OCI-M2 (cell line): ENCODE results near the gene VPS16.
"Not testable (repeated sequence)": the region's sequence is repeated elsewhere in the genome, so short reads cannot be mapped to it uniquely, and the experiment has no call there.

ENCODE experiments used
- DNase-seq: peaks from one replicate; lab custom pipeline; 2025; ENCODE audit not compliant: unreplicated experiment; lab: John Stamatoyannopoulos, UW

Gene VPS16

DNA sequence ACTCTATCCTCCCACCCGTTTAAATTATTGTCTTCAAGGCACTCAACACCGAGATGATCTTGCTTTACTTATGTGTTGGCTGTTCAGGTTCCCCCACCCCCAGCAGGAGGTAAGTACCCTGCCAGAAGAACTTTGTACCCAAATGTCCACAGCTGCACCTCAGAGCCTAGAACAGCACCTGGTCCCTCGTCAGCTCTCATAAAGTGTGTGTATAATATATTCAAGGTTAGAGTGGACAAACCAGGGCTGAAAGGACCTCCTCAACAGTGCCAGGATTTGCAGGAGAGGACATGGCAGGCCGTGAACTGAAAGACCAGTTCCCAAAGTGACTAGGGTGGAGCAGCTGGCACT is 34.2 kb upstream of the VPS16 start:
- DNase-seq, result no peak

DNA sequence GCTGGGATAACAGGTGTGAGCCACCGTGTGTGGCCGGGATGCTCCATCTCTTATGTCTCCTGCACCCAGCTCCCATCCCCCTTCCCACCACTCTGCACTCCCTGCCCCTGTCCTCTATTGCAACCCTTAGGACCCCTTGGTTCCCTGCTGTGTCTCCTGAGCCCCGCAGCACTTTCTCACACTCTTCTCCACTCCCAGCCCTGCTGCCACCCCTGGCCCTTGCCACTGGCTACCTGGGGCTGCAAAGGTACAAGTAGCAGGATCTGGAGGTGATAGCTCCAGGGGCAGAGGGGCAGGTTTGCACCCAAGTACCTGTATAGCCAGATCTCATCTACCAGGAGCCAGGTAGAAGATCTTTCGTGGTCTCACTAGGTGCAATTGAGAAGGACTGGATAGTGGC is 33.5 kb upstream of the VPS16 start:
- no peak for DNase-seq

DNA sequence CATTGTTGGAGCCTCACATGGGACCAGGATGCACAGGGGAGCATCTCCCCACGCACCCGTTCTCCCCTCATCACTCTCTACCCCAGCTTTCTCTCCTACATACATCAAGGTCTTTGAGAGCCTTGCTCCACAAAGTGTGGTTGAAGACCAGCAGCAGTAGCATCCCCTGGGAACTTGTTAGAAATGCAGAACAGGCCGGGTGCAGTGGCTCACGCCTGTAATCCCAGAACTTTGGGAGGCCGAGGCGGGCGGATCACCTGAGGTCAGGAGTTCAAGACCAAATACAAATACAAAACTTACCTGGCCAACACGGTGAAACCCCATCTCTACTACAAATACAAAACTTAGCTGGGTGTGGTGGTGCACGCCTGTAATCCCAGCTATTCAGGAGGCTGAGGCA is 32.6 kb upstream of the VPS16 start:
- DNase-seq, result not testable (repeated sequence)

DNA sequence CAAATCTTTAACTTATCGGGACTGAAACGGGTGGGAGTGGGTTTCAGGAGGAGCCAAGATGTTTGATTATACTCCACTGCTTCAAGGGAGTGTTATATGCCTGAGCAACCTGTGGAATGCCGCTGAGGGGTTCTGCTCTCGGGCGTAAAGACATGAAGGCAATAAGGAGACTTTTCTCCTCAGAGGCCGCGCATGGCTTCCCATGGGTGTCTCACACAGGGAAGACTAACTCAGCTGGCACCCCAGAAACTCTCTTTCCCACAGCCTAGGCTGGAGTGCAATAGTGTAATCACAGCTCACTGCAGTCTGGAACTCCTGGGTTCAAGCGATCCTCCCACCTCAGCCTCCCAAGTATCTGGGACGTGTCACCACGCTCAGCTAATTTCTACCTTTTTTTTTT is 30.9 kb upstream of the VPS16 start:
- DNase-seq, result no peak

DNA sequence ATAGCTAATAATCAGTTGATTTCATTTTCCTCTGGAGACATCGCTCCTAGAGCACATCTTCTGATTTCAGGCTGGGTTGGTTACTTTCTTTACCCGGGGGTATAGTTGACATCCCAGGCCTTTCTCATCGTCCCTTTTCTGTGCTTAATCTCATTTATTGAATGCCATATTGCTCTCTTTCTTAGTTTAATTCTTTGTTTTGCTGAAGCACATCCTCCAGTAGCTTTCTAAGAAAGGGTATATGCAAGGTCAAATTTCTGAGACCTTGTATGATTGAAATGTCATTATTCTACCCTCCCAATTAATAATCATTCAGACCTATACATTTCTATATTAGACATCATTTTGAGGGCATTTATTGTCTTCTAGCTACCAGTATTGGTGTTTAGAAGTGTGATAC is 28.4 kb upstream of the VPS16 start:
- no peak for DNase-seq

DNA sequence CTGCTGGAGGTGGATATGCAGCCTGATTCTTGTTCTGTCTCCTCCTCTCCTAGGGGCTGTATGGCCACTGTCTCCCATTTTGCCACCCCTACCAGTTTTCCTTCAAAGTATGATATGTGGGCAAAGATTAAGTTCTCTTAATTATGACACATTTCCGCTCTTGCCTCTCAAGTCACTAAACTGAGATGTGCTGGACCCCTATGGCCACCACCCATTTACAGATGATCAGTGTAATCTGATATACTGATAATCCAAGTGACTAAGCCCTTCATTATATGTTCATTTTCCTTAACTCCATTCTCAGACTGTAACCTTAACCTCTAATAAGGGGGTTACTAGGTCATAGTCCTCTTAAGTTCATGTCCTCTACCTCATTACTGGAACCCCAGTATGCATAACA is 26.5 kb upstream of the VPS16 start:
- no peak for DNase-seq

DNA sequence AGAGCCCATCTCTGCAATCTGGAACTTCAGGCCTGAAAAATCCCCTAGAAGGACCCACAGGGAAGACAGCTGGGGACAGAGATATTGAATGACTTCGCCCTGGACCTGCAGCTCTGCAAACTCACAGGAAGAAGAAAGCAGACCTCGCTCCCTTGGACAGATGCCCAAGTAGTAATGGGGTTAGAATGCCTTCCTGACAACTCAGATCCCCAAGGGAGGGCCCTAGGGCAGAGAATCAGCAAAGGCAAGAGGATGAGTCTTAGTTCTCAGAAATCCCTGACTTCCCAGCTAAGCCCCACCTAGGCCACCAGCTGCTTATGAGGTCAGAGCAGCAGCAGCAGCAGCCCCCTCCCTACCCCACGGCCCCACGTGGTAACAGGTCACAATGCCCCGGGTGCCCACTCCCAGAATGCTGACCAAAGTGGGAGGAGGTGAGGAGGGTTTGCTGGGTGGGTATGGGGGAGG is 25.9 kb upstream of the VPS16 start, which contains the start of gene C20orf141:
Gene C20orf141, plus strand, starts transcription at position 401 of the 465 bp plus-strand sequence. CDS start 198 bp downstream, outside the sequence.
- no peak for DNase-seq

DNA sequence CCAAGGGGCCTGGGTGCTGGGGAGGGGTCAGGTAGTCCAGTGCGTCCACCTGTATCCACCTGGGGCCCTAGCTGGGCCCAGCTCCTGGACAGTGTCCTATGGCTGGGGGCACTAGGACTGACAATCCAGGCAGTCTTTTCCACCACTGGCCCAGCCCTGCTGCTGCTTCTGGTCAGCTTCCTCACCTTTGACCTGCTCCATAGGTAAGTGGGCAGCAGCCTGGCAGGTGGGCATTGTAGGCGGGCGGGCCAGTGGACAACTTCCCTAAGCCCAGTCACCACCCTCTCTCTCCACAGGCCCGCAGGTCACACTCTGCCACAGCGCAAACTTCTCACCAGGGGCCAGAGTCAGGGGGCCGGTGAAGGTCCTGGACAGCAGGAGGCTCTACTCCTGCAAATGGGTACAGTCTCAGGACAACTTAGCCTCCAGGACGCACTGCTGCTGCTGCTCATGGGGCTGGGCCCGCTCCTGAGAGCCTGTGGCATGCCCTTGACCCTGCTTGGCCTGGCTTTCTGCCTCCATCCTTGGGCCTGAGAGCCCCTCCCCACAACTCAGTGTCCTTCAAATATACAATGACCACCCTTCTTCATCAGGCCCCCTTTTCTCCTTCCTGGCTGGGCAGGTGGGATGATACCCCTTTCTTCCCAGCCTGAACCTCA is 25.2 kb upstream of the VPS16 start:
- DNase-seq, result no peak

DNA sequence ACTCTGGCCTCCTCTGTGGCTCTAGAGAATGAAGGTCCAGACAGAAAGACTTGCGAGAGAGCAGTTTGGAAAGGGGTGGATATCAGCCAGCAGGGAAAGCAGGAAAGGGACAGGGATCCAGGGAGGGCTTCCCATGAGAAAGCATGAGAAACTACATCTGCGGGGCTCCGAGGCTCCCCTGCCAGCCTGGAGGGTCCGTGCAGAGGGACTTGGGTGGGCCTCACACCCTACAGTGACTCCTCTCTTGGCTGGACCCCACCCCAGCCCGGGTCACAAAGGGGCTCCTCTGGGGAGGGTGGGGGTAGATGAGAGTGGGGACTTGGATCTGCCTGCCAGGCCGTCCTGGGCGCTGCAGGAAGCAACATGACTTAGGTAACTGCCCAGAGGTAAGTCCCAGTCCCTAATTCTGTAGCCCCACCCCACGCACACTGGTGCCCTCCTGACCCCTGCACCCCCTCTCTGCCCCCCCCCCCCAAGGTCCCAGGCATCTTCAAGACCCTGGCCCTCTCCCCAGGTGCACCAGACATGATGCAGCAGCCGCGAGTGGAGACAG is 24.4 kb upstream of the VPS16 start, which contains the start of gene TMEM239:
Gene TMEM239, plus strand, starts transcription at position 335 of the 553 bp plus-strand sequence. Its CDS starts 191 bp downstream, at position 526.
- no peak for DNase-seq

DNA sequence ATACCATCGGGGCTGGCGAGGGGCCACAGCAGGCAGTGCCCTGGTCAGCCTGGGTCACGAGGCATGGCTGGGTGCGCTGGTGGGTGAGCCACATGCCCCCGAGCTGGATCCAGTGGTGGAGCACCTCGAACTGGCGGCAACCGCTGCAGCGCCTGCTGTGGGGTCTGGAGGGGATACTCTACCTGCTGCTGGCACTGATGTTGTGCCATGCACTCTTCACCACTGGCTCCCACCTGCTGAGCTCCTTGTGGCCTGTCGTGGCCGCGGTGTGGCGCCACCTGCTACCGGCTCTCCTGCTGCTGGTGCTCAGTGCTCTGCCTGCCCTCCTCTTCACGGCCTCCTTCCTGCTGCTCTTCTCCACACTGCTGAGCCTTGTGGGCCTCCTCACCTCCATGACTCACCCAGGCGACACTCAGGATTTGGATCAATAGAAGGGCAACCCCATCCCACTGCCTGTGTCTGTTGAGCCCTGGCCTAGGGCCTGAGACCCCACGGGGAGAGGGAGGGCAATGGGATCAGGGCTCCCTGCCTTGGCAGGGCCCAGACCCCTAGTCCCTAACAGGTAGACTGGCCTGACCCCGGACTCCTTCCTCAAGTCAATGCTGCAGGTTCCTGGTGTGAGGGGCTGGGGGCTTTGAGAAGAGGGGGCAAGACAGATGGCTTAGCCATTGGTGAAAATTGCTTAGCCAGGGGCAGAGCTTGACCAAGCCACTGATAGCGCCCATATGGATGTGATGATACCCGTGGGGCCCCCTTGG is 23.8 kb upstream of the VPS16 start:
- DNase-seq, result no peak

DNA sequence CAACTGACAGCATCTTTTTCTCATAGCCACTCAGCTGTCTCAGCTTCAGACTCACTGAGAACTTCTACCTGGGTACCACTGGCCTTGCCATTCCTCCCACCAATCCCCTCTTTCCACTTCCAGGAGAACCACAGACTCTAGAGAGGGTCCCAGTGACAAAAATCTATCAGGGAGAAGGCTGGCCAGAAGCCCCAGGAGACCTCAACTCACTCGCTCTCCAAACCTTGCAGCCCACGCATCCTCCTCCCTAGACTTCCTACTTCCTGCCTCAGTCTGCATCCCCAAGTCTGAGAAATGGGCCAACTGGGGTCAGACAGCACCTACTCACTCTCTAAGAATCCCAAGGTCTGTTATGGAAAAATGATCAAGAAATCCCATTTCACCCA is 23.2 kb upstream of the VPS16 start:
- DNase-seq, result no peak

DNA sequence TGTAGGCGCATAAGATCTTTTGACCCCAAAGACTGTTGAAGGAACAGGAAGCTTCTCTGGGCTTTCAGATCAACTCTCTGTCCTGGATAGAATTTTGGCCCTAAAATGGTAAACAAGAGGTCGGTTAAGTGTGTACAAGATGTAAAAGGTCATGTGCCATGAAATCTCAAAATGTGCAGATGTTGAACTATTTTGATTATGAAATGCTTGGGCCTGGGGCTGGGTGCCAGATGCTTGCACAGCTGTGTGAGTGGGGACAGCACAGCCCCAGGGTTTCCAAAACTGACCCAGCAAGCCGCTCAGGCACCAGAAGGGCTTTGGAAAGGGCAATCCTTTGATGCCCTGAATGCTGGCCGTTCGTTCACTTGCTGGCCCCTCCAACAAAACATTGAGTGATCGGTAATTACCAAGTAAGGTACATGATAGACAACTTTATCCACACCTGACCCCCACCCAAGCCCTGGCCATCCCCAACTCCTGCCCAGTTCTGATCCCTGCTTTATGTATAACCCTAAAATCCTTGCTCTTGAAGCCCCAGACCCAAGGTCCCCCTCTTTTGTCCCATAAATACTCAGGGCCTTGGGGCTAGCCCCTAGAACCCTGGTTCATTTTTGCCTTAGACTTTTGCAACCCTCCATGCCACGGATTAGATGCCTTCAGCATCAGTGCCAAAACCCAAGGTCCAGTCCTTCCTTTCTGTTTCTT is 22.5 kb upstream of the VPS16 start:
- no peak for DNase-seq

DNA sequence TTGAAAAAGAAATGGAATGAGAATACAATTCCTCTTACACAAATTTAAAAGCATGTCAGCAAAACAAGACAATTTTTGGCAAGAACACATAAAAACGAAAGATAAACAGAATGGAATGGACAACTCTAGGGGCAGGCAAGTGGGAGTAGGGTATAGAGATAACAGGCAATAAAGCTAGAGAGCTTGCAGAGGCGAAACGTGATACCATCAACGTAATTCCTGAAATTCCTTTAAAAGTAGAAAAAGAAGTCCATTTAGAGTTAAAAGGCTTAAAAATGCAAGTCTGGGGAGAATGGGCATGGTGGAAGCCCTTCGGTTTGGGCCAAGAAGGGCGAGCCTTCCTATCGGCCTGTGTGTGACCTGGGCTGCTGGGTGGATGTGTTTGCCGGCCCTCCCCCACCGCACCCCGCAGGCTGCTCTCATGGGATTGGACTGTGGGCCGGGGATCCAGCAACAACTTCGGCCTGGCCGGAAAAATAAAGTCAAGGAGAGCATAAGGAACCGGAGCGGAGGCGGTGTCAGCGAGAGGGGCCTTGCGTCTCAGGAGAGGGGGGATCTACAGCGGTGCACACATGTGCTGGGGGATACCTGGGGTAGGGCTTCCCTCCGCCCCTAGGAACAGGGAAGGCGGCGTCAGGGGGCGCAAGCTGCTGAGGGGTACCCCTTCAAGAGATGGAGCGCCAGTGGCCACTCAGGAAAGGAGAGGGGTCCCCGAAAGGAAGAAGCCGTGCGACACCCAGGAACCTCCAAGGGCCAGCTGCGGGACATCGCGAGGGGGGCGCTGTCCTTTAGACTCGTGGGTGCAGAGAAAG is 20.3 kb upstream of the VPS16 start:
- no peak for DNase-seq

DNA sequence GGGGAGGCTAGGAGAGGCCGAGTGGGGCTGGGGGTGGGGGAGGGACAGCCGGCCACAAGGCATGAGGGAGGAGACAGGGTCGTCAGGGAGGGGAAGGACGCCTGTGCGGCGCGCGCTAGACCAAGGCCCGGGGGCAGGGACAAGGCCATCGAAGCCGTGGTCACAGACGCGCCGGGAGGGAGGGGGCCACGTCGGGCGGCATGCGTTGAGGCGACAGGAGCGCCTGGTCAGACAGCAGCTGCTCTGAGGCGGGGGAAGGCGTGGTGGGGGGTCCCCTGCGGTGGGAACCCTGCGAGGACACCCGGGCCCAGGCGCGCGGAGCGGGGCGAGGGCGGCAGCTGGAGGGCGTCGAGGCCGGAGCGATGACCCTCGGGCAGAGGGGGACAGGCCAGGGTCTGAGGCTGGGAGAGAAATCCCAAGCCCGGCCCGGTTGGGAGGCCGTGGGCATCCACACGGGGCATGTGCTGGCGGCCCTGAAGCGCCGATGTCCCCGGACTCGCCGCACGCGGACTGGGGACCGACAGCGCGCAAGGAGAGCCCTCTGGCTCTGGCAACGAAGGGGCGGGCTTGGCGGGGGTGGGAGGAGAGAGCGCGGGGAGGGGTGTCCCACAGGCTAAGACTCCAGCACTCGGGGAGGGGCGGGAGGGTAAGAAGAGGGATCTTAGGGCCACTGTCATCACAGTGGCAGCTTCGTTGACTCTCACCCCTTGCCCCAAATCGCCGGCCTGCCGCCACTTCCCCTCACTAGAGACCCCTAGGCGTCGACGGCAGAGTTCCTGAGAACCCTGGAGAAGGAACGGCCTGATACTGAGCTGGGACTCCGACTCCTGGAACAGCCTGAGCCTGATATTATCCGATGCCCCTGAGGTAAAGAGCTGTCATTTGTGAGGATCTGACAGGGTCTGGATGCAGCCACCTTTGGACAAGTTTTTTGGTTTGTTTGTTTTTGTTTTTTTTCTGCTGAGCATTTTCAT is 19.4 kb upstream of the VPS16 start:
- no peak for DNase-seq

DNA sequence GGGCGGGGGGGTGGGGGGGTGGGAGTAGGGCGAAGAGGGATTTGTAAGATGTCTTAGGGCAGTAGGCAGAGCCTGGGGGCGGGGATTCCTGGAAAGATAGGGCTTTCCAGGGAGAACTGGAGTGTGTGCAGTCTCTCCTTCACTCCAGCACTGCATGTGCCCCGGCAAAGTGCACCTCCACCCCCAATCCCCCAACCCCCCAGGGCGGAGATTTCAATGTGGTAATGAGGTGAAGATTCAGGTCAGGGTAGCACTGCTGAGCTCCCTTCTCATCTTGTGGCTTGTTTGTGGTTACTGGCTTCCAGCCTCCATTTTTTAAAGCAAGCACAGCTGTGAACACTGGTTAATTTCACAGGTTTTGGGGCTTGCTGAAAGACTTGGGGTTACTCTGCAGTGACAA is 18.5 kb upstream of the VPS16 start:
- DNase-seq, result no peak

DNA sequence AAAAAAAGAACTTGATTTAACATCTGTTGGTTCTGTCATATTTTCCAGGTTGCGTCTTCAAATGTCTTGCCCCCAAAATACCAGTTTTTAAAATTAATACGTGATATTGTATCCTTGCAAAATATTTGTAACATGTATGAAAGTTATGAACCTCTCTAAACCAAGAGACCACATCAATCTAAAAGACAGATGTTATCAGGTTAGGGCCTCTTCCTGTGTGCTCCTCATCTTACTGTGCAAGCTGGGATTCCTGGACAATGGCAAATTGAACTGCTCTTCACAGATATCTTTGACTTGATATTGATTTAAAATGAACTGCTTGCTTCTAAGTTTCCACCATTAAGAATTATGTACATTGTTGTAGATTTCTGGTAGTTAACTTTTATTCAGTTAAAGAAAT is 14.8 kb upstream of the VPS16 start:
- DNase-seq, result no peak

DNA sequence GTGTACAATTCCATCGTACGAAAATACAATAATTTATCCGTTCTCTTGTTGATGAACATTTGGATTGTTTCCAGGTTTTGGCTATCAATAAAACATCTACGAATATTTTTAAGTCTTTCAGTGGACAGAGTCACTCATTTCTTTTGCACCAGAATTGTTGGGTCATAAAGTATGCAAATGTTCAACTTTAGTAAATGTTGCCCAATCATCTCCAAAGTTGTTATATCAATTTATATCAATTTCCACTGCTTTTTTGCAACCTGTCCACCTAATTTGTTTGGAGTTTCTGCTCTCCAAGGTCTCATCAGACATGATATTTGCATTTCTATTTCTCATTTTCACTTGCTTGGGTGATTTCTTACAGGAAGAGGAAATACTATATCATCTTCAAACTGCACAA is 13.9 kb upstream of the VPS16 start:
- DNase-seq, result no peak

DNA sequence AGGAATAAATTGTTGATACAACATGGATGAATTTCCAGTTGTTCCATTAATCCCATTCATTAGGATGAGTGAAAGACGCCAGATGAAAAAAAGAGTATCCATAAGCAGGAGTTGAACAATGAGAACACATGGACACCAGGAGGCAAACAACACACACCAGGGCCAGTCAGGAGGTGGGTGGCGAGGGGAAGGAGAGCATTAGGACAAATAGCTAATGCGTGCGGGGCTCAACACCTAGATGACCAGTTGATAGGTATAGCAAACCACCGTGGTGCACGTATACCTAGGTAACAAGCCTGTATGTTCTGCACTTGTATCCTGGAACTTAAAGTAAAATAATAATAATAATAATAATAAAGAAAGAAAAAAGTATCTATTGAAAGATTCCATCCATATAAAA is 11.2 kb upstream of the VPS16 start:
- DNase-seq, result no peak

DNA sequence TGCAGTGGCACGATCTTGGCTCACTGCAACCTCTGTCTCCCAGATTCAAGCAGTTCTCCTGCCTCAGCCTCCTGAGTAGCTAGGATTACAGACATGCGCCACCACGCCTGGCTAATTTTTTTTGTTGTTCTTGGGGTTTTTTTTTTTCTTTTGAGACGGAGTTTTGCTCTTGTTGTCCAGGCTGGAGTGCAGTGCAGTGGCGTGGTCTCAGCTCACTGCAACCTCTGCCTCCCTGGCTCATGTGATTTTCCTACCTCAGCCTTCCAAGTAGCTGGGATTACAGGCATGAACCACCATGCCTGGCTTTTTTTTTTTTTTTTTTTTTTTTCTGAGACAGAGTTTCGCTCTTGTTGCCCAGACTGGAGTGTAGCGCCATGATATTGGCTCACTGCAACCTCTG is 9.3 kb upstream of the VPS16 start:
- not testable (repeated sequence) for DNase-seq

DNA sequence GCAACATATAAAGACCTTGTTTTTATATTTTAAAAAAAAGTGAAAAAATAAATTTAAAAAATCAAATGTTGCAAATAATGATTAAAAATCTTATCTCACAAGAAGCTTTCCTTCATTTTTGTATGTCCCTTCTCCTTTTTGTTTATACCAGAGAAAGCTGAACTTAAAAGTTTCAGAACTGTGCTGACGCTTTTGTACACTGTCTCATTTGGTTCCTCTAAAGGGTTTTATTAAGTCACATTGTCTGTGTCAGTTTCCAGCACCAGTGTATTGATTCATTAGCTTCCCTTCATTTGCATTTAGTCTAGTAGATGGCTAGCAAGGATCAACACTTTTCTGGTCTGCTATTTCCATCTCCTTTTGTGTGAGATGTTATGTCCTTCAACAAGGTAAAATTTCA is 6.8 kb upstream of the VPS16 start:
- no peak for DNase-seq
